Vagina (tissue), 2 donors: ENCODE data around the gene CKLF.

ENCODE experiments used
- CTCF ChIP-seq, 3 experiments: fragments of 450-650 bp in 2 of 3; fragments of 200-600 bp in 1 of 3; sonication (generic) in 1 of 3; IDR thresholded peaks; one replicate each; pipeline ENCODE4 v1.5.1; 2017 to 2019; ENCODE audit warnings: antibody characterized with exemption in 3 of 3, mild to moderate bottlenecking in 2 of 3, moderate library complexity in 2 of 3
- POLR2A ChIP-seq, 2 donors: fragments of 450-650 bp; IDR thresholded peaks; one replicate each; pipeline ENCODE4 v1.6.1; 2017; ENCODE audit warnings: antibody characterized with exemption in 2 of 2, mild to moderate bottlenecking in 2 of 2, moderate library complexity in 2 of 2
- POLR2AphosphoS5 ChIP-seq, 2 donors: sonication (generic); formaldehyde crosslinking; IDR thresholded peaks; one replicate each; pipeline ENCODE4 v1.9.0; 2017; ENCODE audit warnings: antibody characterized with exemption in 2 of 2, mild to moderate bottlenecking in 2 of 2, low read depth in 1 of 2; ENCODE audit not compliant: insufficient read depth in 1 of 2

DNA sequence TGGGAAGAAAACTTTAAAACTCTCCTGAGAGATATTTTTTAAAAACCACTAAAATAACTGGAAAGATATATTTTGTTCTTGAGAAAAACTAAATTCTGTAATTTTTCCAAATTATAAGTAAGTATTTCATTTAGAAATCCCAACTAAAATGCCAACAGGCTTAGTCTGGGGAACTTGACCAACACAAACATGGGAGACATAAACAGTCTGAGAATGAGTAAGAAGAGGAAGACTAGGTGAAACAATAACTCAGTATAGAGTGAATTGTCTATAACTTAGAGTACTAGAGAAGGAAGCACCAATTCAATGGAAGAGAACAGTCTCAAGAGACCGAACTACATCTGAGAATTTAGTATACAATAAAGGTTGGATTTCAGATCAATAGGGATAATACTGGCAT is 16.8 kb downstream of the CKLF start:
- TF ChIP-seq POLR2AphosphoS5 (IDR thresholded peaks at IDR 0.05; ENCODE audit: insufficient read depth in 1 of 2, low read depth in 1 of 2) (no peak), CTCF (IDR thresholded peaks at IDR 0.05) (no peak), POLR2A (IDR thresholded peaks at IDR 0.05) (no peak)
